ENCODE results near the gene NFIX.
A peak's percentile ranks its signal among the peaks of the same experiment; 100 is the strongest.

Gene NFIX

GRCh38 chr19:13103581-13104359, 108.5 kb downstream of the NFIX start:
- TF ChIP-seq ZNF274 (IDR thresholded peaks at IDR 0.05; ENCODE audit: low read depth, low read length), result no peak
- peak overlapping the region; percentile 51; the same call in 1 of the 2 replicates for H3K4me3 ChIP-seq (ENCODE audit: low read length)

- TF ChIP-seq ZNF274 (IDR thresholded peaks at IDR 0.05; ENCODE audit: low read depth, low read length), result no peak
- H3K4me3 ChIP-seq (ENCODE audit: low read length), result peak overlapping the region; percentile 51; the same call in 1 of the 2 replicates
Measured at GRCh38 chr19:13104360-13104847, 109.1 kb downstream of the NFIX start.

GRCh38 chr19:13104848-13105711, 109.8 kb downstream of the NFIX start:
- TF ChIP-seq ZNF274 (IDR thresholded peaks at IDR 0.05; ENCODE audit: low read depth, low read length), result no peak
- peak overlapping the region; percentile 51; the same call in 1 of the 2 replicates for H3K4me3 ChIP-seq (ENCODE audit: low read length)

- no peak for TF ChIP-seq ZNF274 (IDR thresholded peaks at IDR 0.05; ENCODE audit: low read depth, low read length)
Measured at GRCh38 chr19:13109361-13110098, 114.3 kb downstream of the NFIX start.

GRCh38 chr19:13110099-13110610, 114.9 kb downstream of the NFIX start:
- no peak overlapping the region for H3K4me3 ChIP-seq (ENCODE audit: low read length)
- TF ChIP-seq ZNF274 (IDR thresholded peaks at IDR 0.05; ENCODE audit: low read depth, low read length), result no peak

More at GRCh38 chr19:13109361-13110098, 114.3 kb downstream of the NFIX start:
- no peak overlapping the region for H3K4me3 ChIP-seq (ENCODE audit: low read length)

GRCh38 chr19:13112555-13112954, 117.3 kb downstream of the NFIX start:
- TF ChIP-seq ZNF274 (IDR thresholded peaks at IDR 0.05; ENCODE audit: low read depth, low read length), result no peak
- H3K4me3 ChIP-seq (ENCODE audit: low read length), result no peak overlapping the region

- peak overlapping the region; percentile 73 for H3K4me3 ChIP-seq (ENCODE audit: low read length)
- TF ChIP-seq ZNF274 (IDR thresholded peaks at IDR 0.05; ENCODE audit: low read depth, low read length), result no peak
Measured at GRCh38 chr19:13115936-13116281, 120.6 kb downstream of the NFIX start.

GRCh38 chr19:13116282-13117175, 121.3 kb downstream of the NFIX start, which contains the start of gene TRMT1:
Gene TRMT1 (minus strand): TSS chr19:13116740. CDS start chr19:13116399, 341 bp downstream.
- H3K4me3 ChIP-seq (ENCODE audit: low read length), result peak within 1 kb of the TSS; percentile 73
- TF ChIP-seq ZNF274 (IDR thresholded peaks at IDR 0.05; ENCODE audit: low read depth, low read length), result no peak

GRCh38 chr19:13117176-13117771, 122.0 kb downstream of the NFIX start:
- peak overlapping the region; percentile 73 for H3K4me3 ChIP-seq (ENCODE audit: low read length)
- TF ChIP-seq ZNF274 (IDR thresholded peaks at IDR 0.05; ENCODE audit: low read depth, low read length), result no peak

- peak within 1 kb of the TSS; percentile 95 for H3K4me3 ChIP-seq (ENCODE audit: low read length)
- no peak for TF ChIP-seq ZNF274 (IDR thresholded peaks at IDR 0.05; ENCODE audit: low read depth, low read length)
Measured at GRCh38 chr19:13117772-13118423, 122.6 kb downstream of the NFIX start, which contains the start of gene NACC1. Gene NACC1 (plus strand): TSS chr19:13118264. CDS start chr19:13135208, 16,944 bp downstream.

GRCh38 chr19:13118424-13119193, 123.3 kb downstream of the NFIX start:
- peak overlapping the region; percentile 95 for H3K4me3 ChIP-seq (ENCODE audit: low read length)
- TF ChIP-seq ZNF274 (IDR thresholded peaks at IDR 0.05; ENCODE audit: low read depth, low read length), result no peak

All from GM08714 (cell line).